GM19025 (cell line): Measurements from ENCODE around the gene HECTD2.

Experiments used
- ATAC-seq: cut with Tn5 transposase; IDR thresholded peaks from one replicate; pipeline ENCODE4 v1.9.1; 2021; ENCODE audit warnings: mild to moderate bottlenecking, low read depth, moderate library complexity; ENCODE audit not compliant: unreplicated experiment

HECTD2 gene

GRCh38 chr10:91465261-91465660 lies 55.1 kb downstream of the HECTD2 start:
- ATAC-seq, result no peak

GRCh38 chr10:91467114-91467513 lies 57.0 kb downstream of the HECTD2 start:
- no peak for ATAC-seq

DNA sequence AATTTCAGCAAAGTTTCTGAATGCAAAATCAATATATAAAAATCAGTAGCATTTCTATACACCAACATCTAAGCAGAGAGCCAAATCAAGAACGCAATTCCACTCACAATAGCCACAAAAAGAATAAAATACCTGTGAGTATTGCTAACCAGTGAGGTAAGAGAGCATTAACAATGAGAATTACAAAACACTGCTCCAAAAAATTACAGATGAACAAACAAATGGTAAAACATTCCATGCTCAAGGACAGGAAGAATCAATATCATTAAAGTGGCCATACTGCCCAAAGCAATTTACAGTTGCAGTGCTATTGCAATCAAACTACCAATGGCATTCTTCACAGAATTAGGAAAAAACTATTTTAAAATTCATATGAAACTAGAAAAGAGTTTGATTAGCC lies 61.5 kb downstream of the HECTD2 start:
- no peak for ATAC-seq

DNA sequence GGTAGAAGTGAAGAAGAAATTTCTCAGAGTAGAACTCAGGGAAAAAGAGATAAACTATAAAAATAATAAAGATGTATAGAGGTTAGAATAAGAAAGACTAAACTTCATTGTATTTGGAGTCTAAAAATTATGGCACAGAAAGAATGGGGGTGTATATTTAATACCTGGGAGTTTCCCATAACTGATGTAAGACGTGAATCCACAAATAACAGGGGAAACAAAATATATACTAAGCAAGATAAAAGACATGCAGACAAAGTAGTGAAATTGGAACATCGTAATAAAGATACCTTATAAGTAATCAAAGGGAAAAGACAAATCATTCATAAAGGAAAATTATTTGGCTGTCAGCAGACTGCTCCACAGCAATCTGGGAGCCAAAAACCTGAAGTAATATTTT lies 62.8 kb downstream of the HECTD2 start:
- no peak for ATAC-seq

DNA sequence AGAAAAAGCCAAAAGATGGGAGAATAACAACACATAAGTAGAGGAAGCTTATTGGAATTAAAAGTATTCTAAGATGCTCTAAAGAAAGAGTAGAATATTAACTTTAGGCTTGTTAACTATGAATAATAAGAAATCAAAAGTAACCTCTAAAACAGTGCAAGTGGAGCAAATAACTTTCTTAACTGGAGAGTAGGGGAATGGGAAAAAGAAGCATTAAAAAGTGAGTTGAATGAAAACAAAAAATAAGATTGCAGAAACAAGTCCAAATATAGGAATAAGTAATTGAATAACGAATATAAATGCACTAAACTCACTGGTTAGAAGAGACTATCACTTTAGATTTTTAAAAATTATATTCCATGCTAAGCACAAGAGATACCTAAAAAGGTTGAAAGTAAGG lies 63.9 kb downstream of the HECTD2 start:
- ATAC-seq, result no peak

- ATAC-seq, result no peak
Observed at GRCh38 chr10:91477236-91477635, 67.1 kb downstream of the HECTD2 start.

DNA sequence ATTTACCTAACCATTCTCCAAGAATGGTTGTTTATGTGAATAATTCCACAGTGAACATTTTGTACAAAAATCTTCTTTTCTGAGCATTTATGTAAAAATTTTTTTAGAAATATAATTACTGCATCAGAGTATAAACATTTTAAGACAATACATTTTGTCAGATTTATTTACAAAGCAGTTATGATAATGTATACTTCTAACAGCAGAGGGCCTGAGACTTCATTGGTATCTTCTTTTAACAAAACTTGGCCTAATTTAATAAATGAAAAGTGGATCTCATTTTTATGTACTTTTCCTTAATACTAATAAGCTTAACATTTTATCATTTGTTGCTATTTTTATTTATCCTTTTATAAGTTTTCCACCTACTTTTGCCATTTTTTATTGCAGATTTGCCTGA lies 69.4 kb downstream of the HECTD2 start:
- no peak for ATAC-seq

DNA sequence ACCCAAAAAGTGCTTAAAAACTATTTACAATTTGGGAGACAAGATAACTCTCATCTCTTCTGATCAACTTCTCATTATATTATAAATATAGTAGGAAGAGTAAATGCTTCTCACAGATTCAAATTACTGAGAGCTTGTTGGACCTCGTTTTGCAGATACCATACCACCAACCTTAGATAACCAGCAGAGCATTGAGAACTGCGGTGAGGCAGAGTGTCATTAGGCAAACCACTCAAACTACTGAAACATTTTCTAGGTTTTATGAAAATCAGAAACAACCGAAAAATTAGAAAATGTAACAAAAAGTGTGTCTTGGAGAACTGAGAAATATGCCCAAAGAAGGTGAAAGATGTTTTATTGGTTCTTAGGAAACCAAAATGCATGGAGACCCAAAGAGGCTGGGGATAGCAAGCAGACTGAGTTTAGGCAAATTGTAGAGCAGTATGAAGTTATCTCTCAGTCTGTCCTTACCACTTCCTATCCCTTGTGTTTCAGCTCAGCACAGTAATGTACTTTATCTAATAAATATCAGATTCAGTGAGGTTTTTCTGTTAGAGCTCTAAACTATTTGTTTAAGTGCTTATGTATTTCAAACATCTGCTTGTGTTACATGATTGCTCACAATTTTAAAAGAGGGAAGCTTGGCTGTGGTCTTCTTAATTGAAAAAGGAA lies 77.9 kb downstream of the HECTD2 start:
- no peak for ATAC-seq

- no peak for ATAC-seq
Observed at GRCh38 chr10:91493313-91493712, 83.2 kb downstream of the HECTD2 start.

- ATAC-seq, result no peak
Observed at GRCh38 chr10:91495402-91495801, 85.3 kb downstream of the HECTD2 start.

DNA sequence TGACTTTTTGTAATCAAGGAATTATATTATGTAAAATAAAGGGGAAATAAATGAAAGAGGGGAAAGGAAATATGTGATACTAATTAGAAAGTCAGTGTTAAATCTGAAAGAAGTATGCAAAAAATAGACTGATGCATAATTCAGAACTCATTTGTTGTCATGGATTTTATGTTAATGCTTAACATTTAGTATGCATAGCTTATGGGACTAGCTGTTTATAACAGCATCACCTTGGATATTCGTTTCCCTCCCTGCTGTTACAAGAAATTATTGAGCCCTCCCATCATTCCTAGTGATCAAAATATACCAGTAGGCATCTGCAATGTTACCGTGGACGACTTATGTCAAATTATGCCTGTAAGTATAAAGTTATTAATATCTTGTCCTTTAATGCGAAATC lies 85.9 kb downstream of the HECTD2 start:
- no peak for ATAC-seq

DNA sequence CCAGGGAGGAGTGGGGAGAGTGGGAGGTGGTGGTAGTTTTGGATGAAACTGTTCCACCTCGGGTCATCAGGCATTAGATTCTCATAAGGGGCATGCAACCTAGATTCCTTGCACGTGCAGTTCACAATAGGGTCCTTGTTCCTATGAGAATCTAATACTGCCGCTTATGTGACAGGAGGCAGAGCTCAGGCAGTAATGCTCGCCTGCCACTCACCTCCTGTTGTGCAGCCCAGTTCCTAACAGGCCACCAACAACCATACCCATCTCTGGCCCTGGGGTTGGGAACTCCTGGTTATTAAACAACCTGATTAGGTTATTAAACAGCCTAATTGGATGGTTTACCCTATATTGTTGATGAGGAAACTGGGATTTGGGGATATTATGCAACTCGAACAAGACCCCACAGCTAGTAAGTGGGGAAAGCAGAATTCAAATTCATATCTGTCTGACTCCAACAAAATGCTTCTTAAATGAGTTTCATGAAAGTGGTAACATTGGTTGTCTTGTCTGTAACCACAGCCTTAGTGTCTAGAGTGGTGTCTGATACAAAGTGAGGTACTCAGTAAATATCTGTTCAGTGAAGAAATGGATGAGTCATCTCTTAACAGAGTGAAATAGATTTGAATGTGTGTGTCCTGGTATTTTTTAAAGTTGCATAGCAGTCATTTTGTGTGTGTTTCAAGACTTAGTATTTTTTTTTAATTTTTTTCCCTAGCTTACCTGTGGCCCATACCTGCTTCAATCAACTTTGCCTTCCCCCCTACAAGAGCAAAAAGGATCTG lies 101.6 kb downstream of the HECTD2 start:
- no peak for ATAC-seq

DNA sequence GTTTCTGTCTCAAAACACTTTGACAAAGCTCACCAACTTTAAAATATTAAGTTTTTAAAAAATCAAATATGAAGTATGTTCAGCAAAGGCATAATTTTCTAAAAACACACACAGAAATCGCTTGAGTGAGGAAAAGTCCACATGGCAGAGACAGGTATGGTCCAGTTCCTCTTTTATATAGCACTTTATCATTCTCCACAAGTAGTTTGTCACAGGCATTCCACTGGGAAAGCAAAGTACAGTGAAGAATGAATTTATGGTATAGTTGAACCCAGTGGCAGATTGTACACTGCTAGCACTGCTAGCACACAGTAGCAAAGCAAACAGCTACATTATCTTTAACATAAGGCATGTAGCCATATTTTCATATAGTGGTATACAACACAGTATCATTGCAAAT lies 102.3 kb downstream of the HECTD2 start:
- no peak for ATAC-seq

- no peak for ATAC-seq
Observed at GRCh38 chr10:91513598-91514424, 103.7 kb downstream of the HECTD2 start.

DNA sequence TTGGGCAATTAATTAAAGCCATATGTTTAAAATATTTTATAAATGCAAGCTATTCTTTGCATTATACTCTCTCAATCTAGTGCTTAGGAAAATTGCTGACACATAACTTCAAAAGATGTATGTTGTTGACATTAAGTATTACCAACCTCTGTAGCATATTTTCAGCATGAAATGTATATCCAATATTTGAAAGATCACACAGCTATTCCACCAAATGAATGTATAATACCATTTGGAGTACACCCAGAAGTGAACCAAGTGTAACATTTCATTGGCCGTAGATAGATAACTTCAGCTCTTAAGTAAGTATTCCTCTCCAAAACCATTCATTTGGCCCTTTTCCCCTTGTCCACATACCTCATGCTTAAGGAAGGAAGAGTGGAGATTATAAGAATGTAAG lies 104.6 kb downstream of the HECTD2 start:
- no peak for ATAC-seq

- ATAC-seq, result no peak
Observed at GRCh38 chr10:91517394-91517793, 107.2 kb downstream of the HECTD2 start.

DNA sequence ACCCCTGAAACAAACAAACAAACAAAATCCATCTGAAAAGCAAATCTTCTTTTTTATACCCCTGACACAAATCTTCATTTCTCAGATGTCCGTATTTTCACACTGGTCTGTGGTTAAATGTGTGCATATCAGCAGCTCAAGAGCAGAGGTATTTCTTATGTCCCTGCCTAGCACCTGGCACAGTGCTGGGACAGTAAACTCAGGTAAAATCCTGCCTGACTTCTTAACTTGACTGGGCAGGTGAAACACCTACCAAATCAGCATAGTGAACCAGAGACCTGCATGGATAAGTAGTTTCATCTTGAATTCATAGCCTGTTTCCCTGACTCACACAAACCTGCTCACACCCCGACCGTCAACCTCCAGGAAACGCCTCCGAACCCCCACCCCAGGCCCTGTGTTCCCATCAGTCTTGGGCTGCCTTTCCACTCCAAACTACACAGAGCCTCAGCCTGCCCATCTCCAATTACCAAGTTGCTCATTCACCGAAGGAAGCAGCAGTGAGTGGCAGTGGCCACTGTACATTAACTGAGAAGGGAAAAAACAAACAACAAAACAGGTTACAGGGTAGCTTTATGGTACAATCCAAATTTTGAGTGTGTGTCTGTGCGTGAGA lies 109.9 kb downstream of the HECTD2 start:
- no peak for ATAC-seq

DNA sequence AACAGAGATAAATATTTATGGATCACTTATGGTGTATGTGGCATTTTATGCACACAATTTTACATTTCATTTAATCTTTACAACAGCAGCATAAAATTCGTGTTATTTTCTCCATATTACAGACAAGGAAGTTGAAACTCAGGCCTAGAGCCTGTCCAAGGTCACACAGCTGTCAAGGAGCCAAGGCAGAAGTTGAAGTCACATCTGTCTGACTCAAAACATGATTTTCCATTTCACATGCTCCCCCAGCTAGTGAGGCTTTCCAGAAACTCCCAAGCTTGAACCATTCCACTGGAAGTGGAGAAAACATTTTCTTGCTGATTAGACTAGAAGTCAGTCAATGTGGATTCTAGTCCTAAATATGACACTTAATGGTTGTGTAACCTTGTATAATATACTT lies 110.5 kb downstream of the HECTD2 start:
- ATAC-seq, result no peak

DNA sequence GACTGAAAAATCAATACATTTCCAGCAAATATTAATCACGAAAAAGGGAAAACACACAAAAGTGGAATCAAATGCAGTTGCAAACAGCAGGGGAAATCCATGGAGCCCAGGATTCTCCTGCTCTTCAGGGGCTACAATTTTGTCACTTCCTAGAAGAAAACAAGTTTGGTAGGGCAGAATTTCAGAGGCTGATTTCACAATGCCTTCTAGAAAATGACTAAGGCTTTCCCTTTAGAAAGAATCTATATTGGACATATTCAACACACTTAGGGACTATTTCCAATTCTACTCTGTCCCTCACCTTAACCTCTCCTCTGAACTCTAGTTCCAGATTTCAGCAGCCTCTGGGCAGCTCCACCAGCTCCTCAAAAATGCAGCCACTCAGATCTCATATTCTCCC lies 111.3 kb downstream of the HECTD2 start:
- no peak for ATAC-seq

DNA sequence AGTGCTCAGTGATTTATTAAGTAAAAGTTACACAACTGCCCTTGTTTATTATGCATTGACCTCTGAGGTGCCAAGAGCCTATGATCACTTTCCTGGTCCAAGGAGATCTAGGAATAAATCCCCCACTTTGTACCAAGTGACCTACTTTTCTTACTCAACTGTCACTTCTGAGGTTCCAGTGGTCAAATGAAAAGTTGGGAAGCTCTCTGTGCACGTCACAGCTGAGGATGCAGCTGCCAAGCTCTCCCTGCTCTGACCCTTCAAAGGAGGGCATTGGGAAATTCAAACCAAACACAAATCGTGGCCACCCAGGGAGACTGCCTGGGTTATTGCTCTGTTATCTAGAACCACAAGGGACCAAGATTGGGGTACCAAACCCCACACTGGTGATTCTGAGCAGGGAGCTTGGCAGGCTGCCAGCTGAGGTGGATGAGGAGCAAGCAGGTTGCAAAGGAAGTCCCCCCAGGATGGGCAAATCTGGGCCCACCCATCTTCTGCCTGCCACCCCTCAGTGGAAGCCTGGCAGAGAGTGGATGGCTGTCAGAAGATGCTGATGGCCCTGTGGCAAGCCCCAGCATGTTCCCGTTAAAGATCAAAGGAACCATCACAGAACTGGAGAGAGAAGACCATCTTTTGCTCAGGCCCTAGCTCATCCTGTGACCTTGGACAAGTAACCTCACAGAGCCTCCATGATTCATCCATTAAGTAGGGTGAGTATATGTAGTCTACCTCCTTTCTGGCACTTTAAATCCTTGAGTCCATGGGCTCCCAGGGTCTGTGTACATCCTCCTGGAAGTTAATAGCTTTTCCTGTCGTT lies 116.0 kb downstream of the HECTD2 start:
- no peak for ATAC-seq
